ENCODE data around the gene PPIF.

- TF ChIP-seq EZH2phosphoT487 (IDR thresholded peaks at IDR 0.05; ENCODE audit: low read depth) (no peak), CTCF (IDR thresholded peaks at IDR 0.05; ENCODE audit: low read depth, low read length) (no peak)
These were observed 4.3 kb upstream of the PPIF start for GRCh38 chr10:79342811-79343561.

Measured in OCI-LY3 (cell line).